GM12892 (cell line): ENCODE results near the gene TBXAS1.

Experiments used
- POLR2A ChIP-seq: IDR thresholded peaks from 2 replicates; pipeline ENCODE4 v1.6.1; 2011; ENCODE audit warnings: low read depth, low read length, control low read depth
- POLR2AphosphoS5 ChIP-seq: IDR thresholded peaks from 2 replicates; pipeline ENCODE4 v1.6.1; 2011; ENCODE audit warnings: low read depth, low read length, control low read depth
- TAF1 ChIP-seq: IDR thresholded peaks from 2 replicates; pipeline ENCODE4 v1.6.1; 2011; ENCODE audit warnings: low read depth, mild to moderate bottlenecking, control low read depth, low read length, borderline replicate concordance

GRCh38 chr7:140033036-140033435 is 204.0 kb downstream of the TBXAS1 start:
- TF ChIP-seq TAF1 (no peak), POLR2A (no peak), POLR2AphosphoS5 (no peak)
